H1 (cell line): Measurements from ENCODE around the gene TMCC1. TPM values are rescaled to one million over a fixed set of nuclear protein-coding genes. Genes with fewer than 3 reads are reported as not detected.

Source experiments
- CTCF ChIA-PET: fragments of 300-600 bp; sonication (Branson Sonifier 250); formaldehyde crosslinking; loops from one replicate; lab custom pipeline; 2021; ENCODE audit not compliant: partially characterized antibody; lab: Charles Lee
- POLR2A ChIA-PET: fragments of 300-600 bp; sonication (Branson Sonifier 250); formaldehyde crosslinking; loops from one replicate; lab custom pipeline; 2021; ENCODE audit warnings: inconsistent platforms; ENCODE audit not compliant: partially characterized antibody; lab: Charles Lee
- DNase-seq, 2 experiments: peaks; one replicate each; pipeline versions ENCODE4 v3.0.0 to v3.0.0-alpha.2; 2010 to 2022; ENCODE audit warnings: low spot score in 2 of 2, low read depth in 1 of 2, mixed read lengths in 1 of 2
- FAIRE-seq: peaks from 2 replicates; lab custom pipeline; 2011; peaks lifted over from hg19 to GRCh38; lab: Jason Lieb, UNC
- H2AFZ ChIP-seq: 2 replicates; pipeline ENCODE4 v1.8.1; 2012; ENCODE audit warnings: low read length, inconsistent platforms
- H2AK5ac ChIP-seq: 2 replicates; pipeline ENCODE4 v1.6.1; 2013; ENCODE audit warnings: low read depth, low read length
- H2BK120ac ChIP-seq: replicated peaks from 2 replicates; pipeline ENCODE3; 2013; ENCODE audit warnings: low read depth, low read length, inconsistent platforms
- H2BK12ac ChIP-seq: 2 replicates; pipeline ENCODE4 v1.6.1; 2013; ENCODE audit warnings: low read depth, low read length
- H2BK15ac ChIP-seq: 2 replicates; pipeline ENCODE4 v1.6.1; 2013; ENCODE audit warnings: low read length
- H2BK20ac ChIP-seq: 2 replicates; pipeline ENCODE4 v1.6.1; 2013; ENCODE audit warnings: low read length
- H2BK5ac ChIP-seq: 2 replicates; pipeline ENCODE4 v1.6.1; 2013; ENCODE audit warnings: low read depth, low read length
- H3K14ac ChIP-seq: 2 replicates; pipeline ENCODE4 v1.6.1; 2013; ENCODE audit warnings: inconsistent platforms; ENCODE audit not compliant: insufficient read length
- H3K18ac ChIP-seq: 2 replicates; pipeline ENCODE4 v1.6.1; 2013; ENCODE audit warnings: low read length; ENCODE audit errors: extremely low read depth
- H3K23ac ChIP-seq: 2 replicates; pipeline ENCODE4 v1.6.1; 2013; ENCODE audit warnings: inconsistent platforms; ENCODE audit not compliant: insufficient read length
- H3K23me2 ChIP-seq: 2 replicates; pipeline ENCODE4 v1.6.1; 2013; ENCODE audit warnings: low read depth, low read length
- H3K27ac ChIP-seq: 2 replicates; pipeline ENCODE4 v1.6.1; 2011; ENCODE audit warnings: low read depth, low read length, inconsistent platforms
- H3K27me3 ChIP-seq, 4 experiments: replicated peaks in 1 of 4; 1 replicate in 1 of 4; 2 replicates in 3 of 4; pipeline versions ENCODE4 v1.6.1 to v1.8.1; 2011 to 2013; ENCODE audit warnings: low read length in 3 of 4, mild to moderate bottlenecking in 3 of 4, inconsistent platforms in 2 of 4, mixed read lengths in 2 of 4, moderate library complexity in 1 of 4; ENCODE audit not compliant: control insufficient read depth in 3 of 4, insufficient read depth in 3 of 4; ENCODE audit errors: extremely low read depth in 1 of 4
- H3K36me3 ChIP-seq, 4 experiments: 2 replicates each; pipeline versions ENCODE4 v1.6.1 to v1.8.1; 2011 to 2013; ENCODE audit warnings: mild to moderate bottlenecking in 4 of 4, low read length in 3 of 4, moderate library complexity in 2 of 4, control low read depth in 1 of 4, inconsistent platforms in 1 of 4; ENCODE audit not compliant: insufficient read depth in 4 of 4, control insufficient read depth in 2 of 4
- H3K4ac ChIP-seq: replicated peaks from 2 replicates; pipeline ENCODE3; 2013; ENCODE audit warnings: low read length, low read depth, mixed read lengths, inconsistent platforms; ENCODE audit not compliant: insufficient read length
- H3K4me1 ChIP-seq, 4 experiments: replicated peaks in 1 of 4; 1 replicate in 1 of 4; 2 replicates in 3 of 4; pipeline versions ENCODE4 v1.6.1 to v1.8.1; 2011 to 2013; ENCODE audit warnings: low read length in 3 of 4, inconsistent platforms in 2 of 4, mixed read lengths in 1 of 4; ENCODE audit not compliant: insufficient read depth in 4 of 4, control insufficient read depth in 3 of 4
- H3K4me2 ChIP-seq, 2 experiments: 2 replicates each; pipeline versions ENCODE4 v1.6.1 to v1.8.1; 2011 to 2013; ENCODE audit warnings: low read depth in 2 of 2, low read length in 2 of 2, control low read depth in 1 of 2, inconsistent platforms in 1 of 2, mild to moderate bottlenecking in 1 of 2; ENCODE audit not compliant: insufficient read depth in 1 of 2
- H3K4me3 ChIP-seq, 4 experiments: fragments of 200-600, 300-600 bp in 1 of 4; sonication (generic), shearing (Covaris generic), sonication (Bioruptor Twin) in 1 of 4; 2 replicates each; pipeline versions ENCODE4 v1.5.1 to v1.8.1; 2011 to 2016; ENCODE audit warnings: low read length in 4 of 4, low read depth in 3 of 4, control low read depth in 2 of 4, inconsistent platforms in 2 of 4, mild to moderate bottlenecking in 2 of 4, mixed read lengths in 1 of 4, moderate library complexity in 1 of 4; ENCODE audit not compliant: insufficient read depth in 2 of 4; ENCODE audit errors: extremely low read depth in 1 of 4
- H3K56ac ChIP-seq: replicated peaks from 2 replicates; pipeline ENCODE3; 2013; ENCODE audit warnings: low read depth, mild to moderate bottlenecking, mixed read lengths, low read length, inconsistent platforms; ENCODE audit not compliant: insufficient read length
- H3K79me1 ChIP-seq: 2 replicates; pipeline ENCODE4 v1.6.1; 2013; ENCODE audit warnings: low read depth, low read length, control low read depth
- H3K79me2 ChIP-seq, 2 experiments: 2 replicates each; pipeline versions ENCODE4 v1.6.1 to v1.8.1; 2012 to 2013; ENCODE audit warnings: low read length in 2 of 2, mild to moderate bottlenecking in 2 of 2, inconsistent platforms in 1 of 2; ENCODE audit not compliant: insufficient read depth in 2 of 2, control insufficient read depth in 1 of 2
- H3K9ac ChIP-seq, 4 experiments: replicated peaks in 1 of 4; 1 replicate in 1 of 4; 2 replicates in 3 of 4; pipeline versions ENCODE4 v1.6.1 to v1.8.1; 2011 to 2013; ENCODE audit warnings: low read depth in 3 of 4, low read length in 3 of 4, control low read depth in 2 of 4, mild to moderate bottlenecking in 2 of 4, moderate library complexity in 2 of 4, inconsistent platforms in 1 of 4; ENCODE audit errors: extremely low read depth in 1 of 4
- H3K9me3 ChIP-seq, 2 experiments: 2 replicates each; pipeline versions ENCODE4 v1.6.1 to v1.8.1; 2012 to 2013; ENCODE audit warnings: mild to moderate bottlenecking in 2 of 2, moderate library complexity in 2 of 2, control low read depth in 1 of 2, inconsistent platforms in 1 of 2, low read depth in 1 of 2, low read length in 1 of 2, mixed read lengths in 1 of 2; ENCODE audit not compliant: insufficient read depth in 2 of 2
- H4K20me1 ChIP-seq, 2 experiments: replicated peaks in 1 of 2; 2 replicates each; pipeline versions ENCODE3 to v1.8.1; 2011 to 2013; ENCODE audit warnings: inconsistent platforms in 2 of 2, low read length in 2 of 2, mild to moderate bottlenecking in 1 of 2; ENCODE audit not compliant: insufficient read depth in 2 of 2, control insufficient read depth in 1 of 2
- H4K5ac ChIP-seq: 2 replicates; pipeline ENCODE4 v1.6.1; 2013; ENCODE audit warnings: low read length, low read depth, mixed read lengths, inconsistent platforms; ENCODE audit not compliant: insufficient read length
- H4K8ac ChIP-seq: 2 replicates; pipeline ENCODE4 v1.8.0; 2013; ENCODE audit warnings: mild to moderate bottlenecking, moderate library complexity, low read length, inconsistent platforms; ENCODE audit not compliant: insufficient read depth; ENCODE audit errors: extremely low read depth
- H4K91ac ChIP-seq: replicated peaks from 2 replicates; pipeline ENCODE3; 2013; ENCODE audit warnings: low read length, mixed read lengths, inconsistent platforms; ENCODE audit not compliant: insufficient read length
- SAP30 ChIP-seq: fragments of 300-600 bp; sonication (generic); IDR thresholded peaks from 2 replicates; pipeline ENCODE4 v1.7.1; 2012; ENCODE audit warnings: low read length, moderate library complexity, mild to moderate bottlenecking, inconsistent platforms; ENCODE audit not compliant: insufficient read depth, insufficient replicate concordance
- WGBS, 2 experiments: shearing (Covaris generic) in 1 of 2; methylation state at CpG; one replicate each; pipeline versions ENCODE4 v1.1.6 to v1.1.7; 2013 to 2015; ENCODE audit warnings: low lambda C conversion rate in 2 of 2, mixed read lengths in 2 of 2, inconsistent platforms in 1 of 2, low coverage in 1 of 2, missing lambda C conversion rate in 1 of 2; ENCODE audit not compliant: insufficient replicate concordance in 2 of 2, insufficient coverage in 1 of 2, insufficient read length in 1 of 2; ENCODE audit errors: extremely low coverage in 1 of 2, missing lambda C conversion rate in 1 of 2; 5-methylcytosine and 5-hydroxymethylcytosine counted together
- polyA plus RNA-seq, 7 experiments: library from polyadenylated mRNA; depleted of rRNA in 3 of 7; stranded (reverse) in 5 of 7; unstranded in 2 of 7; fragments of >200 nt in 5 of 7; fragments of 200-250 nt in 2 of 7; gene quantifications; 1 replicate in 5 of 7; 2 replicates in 1 of 7; 4 replicates in 1 of 7; pipeline versions ENCODE4 v1.2.1 to v1.2.3, GENCODE V29; 2011 to 2013; ENCODE audit warnings: missing spikeins in 2 of 7, mixed read lengths in 2 of 7
- total RNA-seq: library from RNA; stranded (reverse); fragmentation: NEBNext Ultra II Directional; extraction: Animal tissue kit (Norgen Biotek cat#: 25700); gene quantifications from 2 replicates; pipeline ENCODE4 v1.2.1, GENCODE V29; 2021
- TF ChIP-seq, protein P1 (sequence below): IDR thresholded peaks from 2 replicates; pipeline ENCODE4 v1.6.1; 2011; ENCODE audit warnings: low read length, improper control_type of control experiment

The TMCC1 gene
- total and polyA plus RNA-seq, 2 of the 8 experiments (the other 6 are each of a cell fraction or from before 2014, with no cell fraction given), result 10.4 to 27.1 TPM

DNA sequence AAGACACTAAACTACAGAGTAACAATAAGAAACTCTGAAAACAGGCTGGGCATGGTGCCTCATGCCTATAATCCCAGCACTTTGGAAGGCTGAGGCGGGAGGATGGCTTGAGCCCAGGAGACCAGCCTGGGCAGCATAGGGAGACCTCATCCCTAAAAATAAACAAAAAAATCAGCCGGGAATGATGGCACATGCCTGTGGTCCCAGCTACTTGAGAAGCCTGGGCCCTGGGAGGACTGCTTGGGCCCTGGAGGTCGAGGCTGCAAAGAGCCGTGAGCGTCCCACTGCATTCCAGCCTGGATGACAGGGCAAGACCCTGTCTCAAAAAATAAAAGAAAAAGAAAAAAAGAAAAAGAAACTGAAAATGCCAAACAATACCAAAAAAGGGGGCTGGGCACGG lies 55.4 kb downstream of the TMCC1 start:
- H3K56ac ChIP-seq, result no peak overlapping the region
- TF ChIP-seq, protein P1, sequence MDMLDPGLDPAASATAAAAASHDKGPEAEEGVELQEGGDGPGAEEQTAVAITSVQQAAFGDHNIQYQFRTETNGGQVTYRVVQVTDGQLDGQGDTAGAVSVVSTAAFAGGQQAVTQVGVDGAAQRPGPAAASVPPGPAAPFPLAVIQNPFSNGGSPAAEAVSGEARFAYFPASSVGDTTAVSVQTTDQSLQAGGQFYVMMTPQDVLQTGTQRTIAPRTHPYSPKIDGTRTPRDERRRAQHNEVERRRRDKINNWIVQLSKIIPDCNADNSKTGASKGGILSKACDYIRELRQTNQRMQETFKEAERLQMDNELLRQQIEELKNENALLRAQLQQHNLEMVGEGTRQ, result no peak
- TF ChIP-seq SAP30, result no peak
- H3K4ac ChIP-seq, result no peak overlapping the region
- no peaks in the 10 kb centered on the region for H4K20me1 ChIP-seq
- no peak overlapping the region for H3K27ac ChIP-seq
- no peaks in the 10 kb centered on the region for H3K9me3 ChIP-seq
- no peak overlapping the region for H2BK20ac ChIP-seq
- peaks cover 0 to 10% (median 6%) of the 10 kb centered on the region in 4 experiments; a peak in 4 of 7 replicates for H3K4me1 ChIP-seq
- H3K23me2 ChIP-seq, result no peaks in the 10 kb centered on the region
- H3K36me3 ChIP-seq, result 0 out of 8 replicates have a peak, but pooled peaks cover 0 to 2% (median 0%) of the 10 kb centered on the region in 4 experiments
- POLR2A ChIA-PET, result no interaction called here
- H3K79me2 ChIP-seq, result peaks cover 0 to 19% of the 10 kb centered on the region in 2 experiments; a peak in 1 of 4 replicates
- no peak overlapping the region for H2BK5ac ChIP-seq
- H4K5ac ChIP-seq, result no peak overlapping the region
- no peak overlapping the region for H3K23ac ChIP-seq
- no peak overlapping the region for H3K4me2 ChIP-seq
- H3K14ac ChIP-seq, result no peak overlapping the region
- H3K27me3 ChIP-seq, result no peaks in the 10 kb centered on the region
- peaks cover 5% of the 10 kb centered on the region; the same call in 1 of the 2 replicates for H3K79me1 ChIP-seq
- CTCF ChIA-PET, result interaction anchor here (0.5 to 1.1 kb wide), 3 partner anchors 34 to 190 kb away, joined by 3 to 5 read pairs (median 3); no protein-coding TSS in a partner anchor
- H3K9ac ChIP-seq, result no peak overlapping the region
- no peak overlapping the region for H3K18ac ChIP-seq
- H2BK12ac ChIP-seq, result no peak overlapping the region
- H2AFZ ChIP-seq, result no peak overlapping the region
- WGBS, 2 experiments, result 92% methylated on average over 6 of the region's 6 CpGs; no CpG with 5 or more reads in 1 of the 2 experiments
- DNase-seq (no peak), FAIRE-seq (no peak)
- no peak overlapping the region for H4K91ac ChIP-seq
- no peak overlapping the region for H3K4me3 ChIP-seq
- no peak overlapping the region for H4K8ac ChIP-seq
- no peak overlapping the region for H2BK120ac ChIP-seq
- H2AK5ac ChIP-seq, result no peak overlapping the region
- no peak overlapping the region for H2BK15ac ChIP-seq
